ENCODE results near the gene MMAB. TPM values are rescaled to one million over a fixed set of nuclear protein-coding genes. Genes with fewer than 3 reads are reported as not detected.

MMAB gene
- total and polyA plus RNA-seq, 2 experiments from 2014 or later, result 46.6 to 80.8 TPM

GRCh38 chr12:109513051-109513450 lies 60.3 kb downstream of the MMAB start:
- Histone ChIP-seq H4K20me1 (ENCODE audit: insufficient read depth, poor library complexity, severe bottlenecking) (no peaks in the 10 kb centered on the region), H3K4me3 (no peak overlapping the region), H3K9me2 (replicated peaks; ENCODE audit: insufficient read depth) (no peaks in the 10 kb centered on the region), H2AFZ (no peak overlapping the region), H3K9me3 (ENCODE audit: low read depth) (no peaks in the 10 kb centered on the region), H3K4me1 (ENCODE audit: insufficient read depth) (no peaks in the 10 kb centered on the region), H3K27ac (no peak overlapping the region), H3K36me3 (replicated peaks; ENCODE audit: insufficient read depth, low read depth) (no peaks in the 10 kb centered on the region), H3K27me3 (no peaks in the 10 kb centered on the region), H3K4me2 (no peak overlapping the region), H3K79me2 (no peaks in the 10 kb centered on the region)
- no peak for DNase-seq (ENCODE audit: low spot score)
- TF ChIP-seq EZH2phosphoT487 (IDR thresholded peaks at IDR 0.05; ENCODE audit: low read depth, severe bottlenecking, unreplicated experiment) (no peak), CTCF (IDR thresholded peaks at IDR 0.05; ENCODE audit: poor library complexity) (no peak), EZH2 (IDR thresholded peaks at IDR 0.05; ENCODE audit: borderline replicate concordance) (no peak)
- WGBS (ENCODE audit: low lambda C conversion rate, missing lambda C conversion rate), result 64% methylated on average over 8 of the region's 8 CpGs

DNA sequence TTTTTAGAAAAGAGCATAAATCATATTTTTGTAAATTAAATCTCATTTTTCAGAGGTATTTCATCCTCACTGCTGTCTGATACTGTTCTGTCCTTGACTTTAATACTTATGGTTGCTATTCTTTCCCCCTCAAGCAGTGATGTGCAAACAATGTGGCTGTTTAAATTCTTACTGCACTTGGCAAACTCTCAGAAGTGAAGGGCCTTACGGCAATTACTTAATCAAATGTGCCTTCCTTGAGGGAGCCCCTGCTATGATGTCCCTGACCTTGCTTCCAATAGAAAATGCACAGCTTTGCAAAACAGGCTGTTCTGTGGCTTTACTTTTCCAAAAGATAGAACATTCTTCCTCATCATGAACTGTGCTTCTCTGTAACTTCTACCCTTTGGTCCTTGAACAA lies 60.7 kb downstream of the MMAB start:
- H4K20me1 ChIP-seq (ENCODE audit: insufficient read depth, poor library complexity, severe bottlenecking), result no peaks in the 10 kb centered on the region
- DNase-seq (ENCODE audit: low spot score), result no peak
- H3K4me3 ChIP-seq, result no peak overlapping the region
- H3K4me1 ChIP-seq (ENCODE audit: insufficient read depth), result no peaks in the 10 kb centered on the region
- no peaks in the 10 kb centered on the region for H3K36me3 ChIP-seq (replicated peaks; ENCODE audit: insufficient read depth, low read depth)
- H2AFZ ChIP-seq, result no peak overlapping the region
- no peaks in the 10 kb centered on the region for H3K9me2 ChIP-seq (replicated peaks; ENCODE audit: insufficient read depth)
- H3K27ac ChIP-seq, result no peak overlapping the region
- TF ChIP-seq EZH2phosphoT487 (IDR thresholded peaks at IDR 0.05; ENCODE audit: low read depth, severe bottlenecking, unreplicated experiment) (no peak), CTCF (IDR thresholded peaks at IDR 0.05; ENCODE audit: poor library complexity) (no peak)
- 73% methylated on average over 1 of the region's 1 CpG for WGBS (ENCODE audit: low lambda C conversion rate, missing lambda C conversion rate)
- no peaks in the 10 kb centered on the region for H3K9me3 ChIP-seq (ENCODE audit: low read depth)
- no peaks in the 10 kb centered on the region for H3K27me3 ChIP-seq
- H3K79me2 ChIP-seq, result no peaks in the 10 kb centered on the region
- H3K4me2 ChIP-seq, result no peak overlapping the region

GRCh38 chr12:109510196-109510595 lies 63.1 kb downstream of the MMAB start:
- no peaks in the 10 kb centered on the region for H3K79me2 ChIP-seq
- no peak overlapping the region for H3K27ac ChIP-seq
- 94% methylated on average over 15 of the region's 15 CpGs for WGBS (ENCODE audit: low lambda C conversion rate, missing lambda C conversion rate)
- no peaks in the 10 kb centered on the region for H4K20me1 ChIP-seq (ENCODE audit: insufficient read depth, poor library complexity, severe bottlenecking)
- H3K36me3 ChIP-seq (replicated peaks; ENCODE audit: insufficient read depth, low read depth), result no peaks in the 10 kb centered on the region
- H2AFZ ChIP-seq, result no peak overlapping the region
- H3K4me2 ChIP-seq, result no peak overlapping the region
- TF ChIP-seq EZH2phosphoT487 (IDR thresholded peaks at IDR 0.05; ENCODE audit: low read depth, severe bottlenecking, unreplicated experiment) (no peak), CTCF (IDR thresholded peaks at IDR 0.05; ENCODE audit: poor library complexity) (no peak), EZH2 (IDR thresholded peaks at IDR 0.05; ENCODE audit: borderline replicate concordance) (no peak)
- H3K27me3 ChIP-seq, result no peaks in the 10 kb centered on the region
- H3K4me3 ChIP-seq, result no peak overlapping the region
- H3K9me2 ChIP-seq (replicated peaks; ENCODE audit: insufficient read depth), result no peaks in the 10 kb centered on the region
- DNase-seq (ENCODE audit: low spot score), result no peak
- no peaks in the 10 kb centered on the region for H3K9me3 ChIP-seq (ENCODE audit: low read depth)
- H3K4me1 ChIP-seq (ENCODE audit: insufficient read depth), result no peaks in the 10 kb centered on the region

GRCh38 chr12:109504068-109504467 lies 69.2 kb downstream of the MMAB start:
- Histone ChIP-seq H3K4me1 (ENCODE audit: insufficient read depth) (no peaks in the 10 kb centered on the region), H3K9me3 (ENCODE audit: low read depth) (no peaks in the 10 kb centered on the region), H2AFZ (no peak overlapping the region), H3K4me2 (no peak overlapping the region), H3K79me2 (no peaks in the 10 kb centered on the region), H3K27me3 (no peaks in the 10 kb centered on the region), H3K36me3 (replicated peaks; ENCODE audit: insufficient read depth, low read depth) (no peaks in the 10 kb centered on the region), H3K27ac (no peak overlapping the region), H3K4me3 (no peak overlapping the region), H4K20me1 (ENCODE audit: insufficient read depth, poor library complexity, severe bottlenecking) (no peaks in the 10 kb centered on the region), H3K9me2 (replicated peaks; ENCODE audit: insufficient read depth) (no peaks in the 10 kb centered on the region)
- TF ChIP-seq CTCF (IDR thresholded peaks at IDR 0.05; ENCODE audit: poor library complexity) (no peak), EZH2 (IDR thresholded peaks at IDR 0.05; ENCODE audit: borderline replicate concordance) (no peak), EZH2phosphoT487 (IDR thresholded peaks at IDR 0.05; ENCODE audit: low read depth, severe bottlenecking, unreplicated experiment) (no peak)
- WGBS (ENCODE audit: low lambda C conversion rate, missing lambda C conversion rate), result 73% methylated on average over 1 of the region's 1 CpG
- no peak for DNase-seq (ENCODE audit: low spot score)

Data from hepatocyte (in vitro differentiated cells).